ENCODE measurements around the gene ZCCHC14. TPM values are rescaled to one million over a fixed set of nuclear protein-coding genes. Genes with fewer than 3 reads are reported as not detected.

ZCCHC14 gene
- total RNA-seq, 1 experiment from 2014 or later: 30.3 TPM

DNA sequence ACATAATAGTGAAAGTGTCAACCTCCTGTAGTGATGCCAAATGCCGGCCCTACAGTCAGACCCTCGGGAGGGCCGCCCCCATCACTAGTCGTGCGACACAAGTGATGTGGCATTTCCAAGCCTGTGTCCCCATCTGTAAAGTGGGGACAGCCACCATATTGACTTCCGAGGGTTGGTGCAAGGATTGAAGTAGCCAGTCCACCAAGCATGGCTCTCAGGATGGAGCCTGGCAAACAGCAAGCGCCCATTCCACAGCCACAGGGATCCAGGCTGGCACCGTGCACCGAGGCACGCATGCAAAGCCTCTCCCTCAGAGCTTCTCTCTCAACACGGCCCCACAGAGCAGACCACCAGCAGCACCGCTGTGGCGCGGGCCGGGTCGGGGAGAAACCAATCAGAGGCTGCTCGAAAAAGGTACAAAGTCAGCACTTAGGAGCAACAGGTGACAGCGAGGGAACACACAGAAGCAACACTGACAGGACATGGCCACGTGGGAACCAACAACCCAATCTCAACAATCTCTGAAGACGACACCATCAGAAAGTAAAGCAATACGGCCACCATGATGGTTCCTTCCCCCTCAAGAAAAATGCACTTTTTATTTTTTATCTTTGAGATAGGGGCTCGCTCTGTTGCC lies 20.6 kb downstream of the ZCCHC14 start:
- Histone ChIP-seq H3K27ac (ENCODE audit: low read depth, low read length, poor library complexity, severe bottlenecking) (no peak overlapping the region), H3K4me1 (ENCODE audit: insufficient read depth, low read length, poor library complexity, severe bottlenecking) (peaks cover 3% of the 10 kb centered on the region), H3K9me3 (ENCODE audit: low read depth, low read length, poor library complexity, severe bottlenecking) (no peaks in the 10 kb centered on the region), H3K4me3 (ENCODE audit: low read depth, low read length, poor library complexity, severe bottlenecking) (no peak overlapping the region), H3K27me3 (replicated peaks; ENCODE audit: insufficient read depth, low read depth, low read length, poor library complexity) (no peaks in the 10 kb centered on the region), H3K36me3 (ENCODE audit: insufficient read depth, low read length, poor library complexity, severe bottlenecking) (no peaks in the 10 kb centered on the region)
- intact Hi-C loops (cut with micrococcal nuclease; ENCODE audit: unreplicated experiment): no loop called here
- no TSS peak for BruUV-seq (replicated peaks)
- POLR2A ChIA-PET (ENCODE audit: low non-redundant PET): no interaction called here
- no peak for TF ChIP-seq EZH2 (IDR thresholded peaks at IDR 0.05; ENCODE audit: borderline replicate concordance, low read depth, low read length, poor library complexity, severe bottlenecking)
- TF ChIP-seq, protein P1, sequence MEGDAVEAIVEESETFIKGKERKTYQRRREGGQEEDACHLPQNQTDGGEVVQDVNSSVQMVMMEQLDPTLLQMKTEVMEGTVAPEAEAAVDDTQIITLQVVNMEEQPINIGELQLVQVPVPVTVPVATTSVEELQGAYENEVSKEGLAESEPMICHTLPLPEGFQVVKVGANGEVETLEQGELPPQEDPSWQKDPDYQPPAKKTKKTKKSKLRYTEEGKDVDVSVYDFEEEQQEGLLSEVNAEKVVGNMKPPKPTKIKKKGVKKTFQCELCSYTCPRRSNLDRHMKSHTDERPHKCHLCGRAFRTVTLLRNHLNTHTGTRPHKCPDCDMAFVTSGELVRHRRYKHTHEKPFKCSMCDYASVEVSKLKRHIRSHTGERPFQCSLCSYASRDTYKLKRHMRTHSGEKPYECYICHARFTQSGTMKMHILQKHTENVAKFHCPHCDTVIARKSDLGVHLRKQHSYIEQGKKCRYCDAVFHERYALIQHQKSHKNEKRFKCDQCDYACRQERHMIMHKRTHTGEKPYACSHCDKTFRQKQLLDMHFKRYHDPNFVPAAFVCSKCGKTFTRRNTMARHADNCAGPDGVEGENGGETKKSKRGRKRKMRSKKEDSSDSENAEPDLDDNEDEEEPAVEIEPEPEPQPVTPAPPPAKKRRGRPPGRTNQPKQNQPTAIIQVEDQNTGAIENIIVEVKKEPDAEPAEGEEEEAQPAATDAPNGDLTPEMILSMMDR (conservative IDR thresholded peaks at IDR 0.05; ENCODE audit: low read depth, low read length): no peak
- CTCF ChIA-PET: no interaction called here
- DNase-seq (ENCODE audit: low spot score): no peak

DNA sequence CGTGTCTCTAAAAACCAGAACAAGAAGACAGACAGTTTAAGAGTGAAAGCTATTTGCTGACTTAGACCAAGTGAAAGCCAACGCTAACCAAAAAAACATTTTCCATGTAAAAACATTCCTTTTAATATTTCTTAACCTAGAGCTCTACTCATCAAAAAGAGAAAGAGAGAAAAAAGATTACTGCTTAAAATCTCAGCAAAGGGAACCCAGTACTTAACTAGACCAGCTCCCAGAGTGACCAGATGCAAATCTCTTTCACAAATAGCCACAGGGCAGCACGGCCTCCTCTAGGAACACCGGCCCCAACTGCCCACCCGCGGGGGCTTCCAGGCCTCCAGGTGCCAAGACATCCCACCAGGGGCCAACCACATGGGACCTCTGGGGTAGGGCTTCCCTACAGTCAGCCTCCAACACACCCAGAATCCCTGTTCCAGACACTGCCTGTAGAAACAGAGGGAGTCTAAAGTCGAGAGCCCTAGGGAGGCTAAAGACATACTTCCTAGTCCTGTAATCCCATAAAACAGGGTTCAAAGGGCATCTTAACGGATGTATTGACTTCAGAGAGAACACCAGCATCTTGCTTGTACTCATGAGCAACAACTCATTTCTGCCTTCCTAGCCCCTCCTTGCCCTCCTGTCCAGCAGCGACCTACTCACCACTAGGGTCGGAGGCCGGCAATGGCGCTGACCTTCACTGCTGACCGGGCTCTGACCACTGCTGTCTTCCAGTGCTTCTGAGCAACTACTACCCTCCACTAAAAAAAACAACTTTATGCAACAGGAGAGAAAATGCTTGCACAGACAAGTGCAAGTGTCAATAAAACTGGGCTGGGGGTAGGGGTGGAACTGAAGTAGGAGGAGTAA lies 21.3 kb downstream of the ZCCHC14 start:
- POLR2A ChIA-PET (ENCODE audit: low non-redundant PET): no interaction called here

DNA sequence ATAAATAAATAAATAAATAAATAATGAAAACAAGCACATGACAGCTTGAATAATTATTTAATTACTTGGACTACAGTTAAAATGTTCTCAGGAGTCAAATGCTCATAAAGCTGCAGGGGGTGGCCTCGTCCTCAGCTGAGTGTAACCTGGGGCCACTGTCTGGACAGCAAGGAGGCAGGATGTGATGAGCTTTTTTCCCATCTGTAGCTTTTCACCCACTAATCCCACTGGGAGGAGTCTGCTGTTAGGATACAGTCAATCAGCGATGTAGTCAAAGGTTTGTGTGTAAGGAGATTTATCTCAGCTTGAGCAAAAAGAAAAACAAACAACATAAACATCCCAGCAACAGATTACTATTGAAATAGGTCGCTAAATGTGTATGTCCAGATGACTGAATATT lies 22.5 kb downstream of the ZCCHC14 start:
- Histone ChIP-seq H3K4me1 (ENCODE audit: insufficient read depth, low read length, poor library complexity, severe bottlenecking) (peaks cover 18% of the 10 kb centered on the region), H3K4me3 (ENCODE audit: low read depth, low read length, poor library complexity, severe bottlenecking) (no peak overlapping the region), H3K36me3 (ENCODE audit: insufficient read depth, low read length, poor library complexity, severe bottlenecking) (no peaks in the 10 kb centered on the region), H3K27me3 (replicated peaks; ENCODE audit: insufficient read depth, low read depth, low read length, poor library complexity) (no peaks in the 10 kb centered on the region), H3K27ac (ENCODE audit: low read depth, low read length, poor library complexity, severe bottlenecking) (no peak overlapping the region), H3K9me3 (ENCODE audit: low read depth, low read length, poor library complexity, severe bottlenecking) (no peaks in the 10 kb centered on the region)
- TF ChIP-seq EZH2 (IDR thresholded peaks at IDR 0.05; ENCODE audit: borderline replicate concordance, low read depth, low read length, poor library complexity, severe bottlenecking): no peak
- TF ChIP-seq, protein P1 (conservative IDR thresholded peaks at IDR 0.05; ENCODE audit: low read depth, low read length): no peak
- intact Hi-C loops (cut with micrococcal nuclease; ENCODE audit: unreplicated experiment): no loop called here
- POLR2A ChIA-PET (ENCODE audit: low non-redundant PET): no interaction called here
- BruUV-seq (replicated peaks): no TSS peak
- no peak for DNase-seq (ENCODE audit: low spot score)
- CTCF ChIA-PET: no interaction called here

More for the DNA sequence above, 21.3 kb downstream of the ZCCHC14 start:
- Histone ChIP-seq H3K36me3 (ENCODE audit: insufficient read depth, low read length, poor library complexity, severe bottlenecking) (no peaks in the 10 kb centered on the region), H3K27me3 (replicated peaks; ENCODE audit: insufficient read depth, low read depth, low read length, poor library complexity) (no peaks in the 10 kb centered on the region), H3K27ac (ENCODE audit: low read depth, low read length, poor library complexity, severe bottlenecking) (no peak overlapping the region), H3K9me3 (ENCODE audit: low read depth, low read length, poor library complexity, severe bottlenecking) (no peaks in the 10 kb centered on the region), H3K4me3 (ENCODE audit: low read depth, low read length, poor library complexity, severe bottlenecking) (no peak overlapping the region), H3K4me1 (ENCODE audit: insufficient read depth, low read length, poor library complexity, severe bottlenecking) (peaks cover 6% of the 10 kb centered on the region)
- no peak for TF ChIP-seq EZH2 (IDR thresholded peaks at IDR 0.05; ENCODE audit: borderline replicate concordance, low read depth, low read length, poor library complexity, severe bottlenecking)
- TF ChIP-seq, protein P1 (conservative IDR thresholded peaks at IDR 0.05; ENCODE audit: low read depth, low read length): no peak
- no peak for DNase-seq (ENCODE audit: low spot score)
- no TSS peak for BruUV-seq (replicated peaks)
- intact Hi-C loops (cut with micrococcal nuclease; ENCODE audit: unreplicated experiment): no loop called here
- CTCF ChIA-PET: no interaction called here
